ENCODE measurements around the gene TRIOBP. TPM values are rescaled to one million over a fixed set of nuclear protein-coding genes. Genes with fewer than 3 reads are reported as not detected.

Gene TRIOBP
- total RNA-seq, 2 experiments from 2014 or later = 9.0 to 10.1 TPM

DNA sequence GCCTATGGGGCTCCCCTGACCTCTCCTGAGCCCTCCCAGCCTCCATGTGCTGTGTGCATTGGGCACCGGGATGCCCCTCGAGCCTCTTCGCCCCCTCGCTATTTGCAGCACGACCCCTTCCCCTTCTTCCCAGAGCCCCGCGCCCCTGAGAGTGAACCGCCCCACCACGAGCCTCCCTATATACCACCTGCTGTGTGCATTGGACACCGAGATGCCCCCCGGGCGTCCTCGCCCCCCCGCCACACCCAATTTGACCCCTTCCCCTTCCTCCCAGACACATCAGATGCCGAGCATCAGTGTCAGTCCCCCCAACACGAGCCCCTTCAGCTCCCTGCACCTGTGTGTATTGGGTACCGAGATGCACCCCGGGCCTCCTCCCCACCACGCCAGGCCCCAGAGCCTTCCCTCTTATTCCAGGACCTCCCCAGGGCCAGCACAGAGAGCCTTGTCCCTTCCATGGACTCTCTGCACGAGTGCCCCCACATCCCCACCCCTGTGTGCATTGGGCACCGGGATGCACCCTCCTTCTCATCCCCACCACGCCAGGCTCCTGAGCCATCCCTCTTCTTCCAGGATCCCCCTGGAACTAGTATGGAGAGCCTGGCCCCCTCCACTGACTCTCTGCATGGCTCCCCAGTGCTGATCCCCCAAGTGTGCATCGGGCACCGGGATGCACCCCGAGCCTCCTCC lies 28.8 kb downstream of the TRIOBP start:
- no peak overlapping the region for H3K4me3 Mint-ChIP-seq

GRCh38 chr22:37726241-37726887 lies 29.5 kb downstream of the TRIOBP start:
- POLR2A ChIA-PET = no interaction called here
- Mint-ChIP-seq H3K27me3 (no peaks in the 10 kb centered on the region), H3K36me3 (ENCODE audit: low read depth) (no peaks in the 10 kb centered on the region), H3K4me3 (no peak overlapping the region), H3K27ac (no peak overlapping the region), H3K9me3 (no peaks in the 10 kb centered on the region), H3K4me1 (ENCODE audit: low read depth) (no peaks in the 10 kb centered on the region)
- CTCF ChIA-PET = no interaction called here
- Histone ChIP-seq H3K27ac (ENCODE audit: low read depth in 1 of 2, low read length in 2 of 2) (no peak overlapping the region), H3K4me3 (ENCODE audit: low read length) (no peak overlapping the region), H3K27me3 (ENCODE audit: control insufficient read depth in 1 of 2, insufficient read depth in 2 of 2, low read length in 2 of 2) (no peaks in the 10 kb centered on the region), H3K36me3 (ENCODE audit: insufficient read depth, low read length) (no peaks in the 10 kb centered on the region), H3K4me1 (ENCODE audit: insufficient read depth, low read length) (no peaks in the 10 kb centered on the region), H3K9me3 (ENCODE audit: control insufficient read depth in 1 of 2, insufficient read depth in 1 of 2, low read length in 2 of 2) (no peaks in the 10 kb centered on the region)
- DNase-seq = no peak
- ATAC-seq (ENCODE audit: poor library complexity) = no peak
- intact Hi-C loops (cut with DNase I, micrococcal nuclease) = no loop called here
- no peak for TF ChIP-seq CTCF (IDR thresholded peaks at IDR 0.05)

More for the DNA sequence above, 28.8 kb downstream of the TRIOBP start:
- intact Hi-C loops (cut with DNase I, micrococcal nuclease) = no loop called here
- Histone ChIP-seq H3K27me3 (ENCODE audit: control insufficient read depth in 1 of 2, insufficient read depth in 2 of 2, low read length in 2 of 2) (no peaks in the 10 kb centered on the region), H3K36me3 (ENCODE audit: insufficient read depth, low read length) (no peaks in the 10 kb centered on the region), H3K27ac (ENCODE audit: low read depth in 1 of 2, low read length in 2 of 2) (no peak overlapping the region), H3K4me3 (ENCODE audit: low read length) (no peak overlapping the region), H3K9me3 (ENCODE audit: control insufficient read depth in 1 of 2, insufficient read depth in 1 of 2, low read length in 2 of 2) (no peaks in the 10 kb centered on the region), H3K4me1 (ENCODE audit: insufficient read depth, low read length) (no peaks in the 10 kb centered on the region)
- no peak for TF ChIP-seq CTCF (IDR thresholded peaks at IDR 0.05)
- no peaks in the 10 kb centered on the region for H3K9me3 Mint-ChIP-seq
- H3K27me3 Mint-ChIP-seq = no peaks in the 10 kb centered on the region
- ATAC-seq (ENCODE audit: poor library complexity) = no peak
- H3K27ac Mint-ChIP-seq = no peak overlapping the region
- DNase-seq = no peak
- no peaks in the 10 kb centered on the region for H3K36me3 Mint-ChIP-seq (ENCODE audit: low read depth)
- no peaks in the 10 kb centered on the region for H3K4me1 Mint-ChIP-seq (ENCODE audit: low read depth)
- POLR2A ChIA-PET = no interaction called here
- CTCF ChIA-PET = no interaction called here

- no peaks in the 10 kb centered on the region for H3K27me3 Mint-ChIP-seq
- Histone ChIP-seq H3K9me3 (ENCODE audit: control insufficient read depth in 1 of 2, insufficient read depth in 1 of 2, low read length in 2 of 2) (no peaks in the 10 kb centered on the region), H3K27ac (ENCODE audit: low read depth in 1 of 2, low read length in 2 of 2) (no peak overlapping the region), H3K4me1 (ENCODE audit: insufficient read depth, low read length) (no peaks in the 10 kb centered on the region), H3K27me3 (ENCODE audit: control insufficient read depth in 1 of 2, insufficient read depth in 2 of 2, low read length in 2 of 2) (no peaks in the 10 kb centered on the region), H3K4me3 (ENCODE audit: low read length) (no peak overlapping the region), H3K36me3 (ENCODE audit: insufficient read depth, low read length) (no peaks in the 10 kb centered on the region)
- intact Hi-C loops (cut with DNase I, micrococcal nuclease) = no loop called here
- H3K9me3 Mint-ChIP-seq = no peaks in the 10 kb centered on the region
- no peak overlapping the region for H3K27ac Mint-ChIP-seq
- ChIA-PET POLR2A (no interaction called here), CTCF (interaction anchor here (0.7 kb wide), 1 partner anchor 17 kb away, joined by 3 read pairs; no protein-coding TSS in a partner anchor)
- no peaks in the 10 kb centered on the region for H3K36me3 Mint-ChIP-seq (ENCODE audit: low read depth)
- no peak for TF ChIP-seq CTCF (IDR thresholded peaks at IDR 0.05)
- no peak overlapping the region for H3K4me3 Mint-ChIP-seq
- H3K4me1 Mint-ChIP-seq (ENCODE audit: low read depth) = no peaks in the 10 kb centered on the region
- no peak for DNase-seq
- no peak for ATAC-seq (ENCODE audit: poor library complexity)
Observed at GRCh38 chr22:37728620-37729019, 31.8 kb downstream of the TRIOBP start.

Data from CD4-positive, alpha-beta T cell (primary cell).